Tibial artery (tissue), 4 donors: ENCODE data around the gene FPR1.
A peak's percentile ranks its signal among the peaks of the same experiment; 100 is the strongest.

Experiments
- DNase-seq, 2 donors: peaks; one replicate each; pipeline ENCODE4 v3.0.0-alpha.2; 2019
- H3K27ac ChIP-seq, 2 donors: fragments of 200-600 bp; sonication (generic) in 1 of 2; 1 replicate in 1 of 2; 2 replicates in 1 of 2; pipeline ENCODE4 v1.5.1; 2018 to 2019; ENCODE audit warnings: mild to moderate bottlenecking in 1 of 2
- H3K27me3 ChIP-seq, 2 donors: fragments of 200-600 bp; sonication (generic) in 1 of 2; one replicate each; pipeline versions ENCODE4 v1.5.1 to v1.6.0; 2016 to 2019
- H3K36me3 ChIP-seq, 3 donors: fragments of 200-600 bp; sonication (generic) in 2 of 3; one replicate each; pipeline ENCODE4 v1.5.1; 2016 to 2019; ENCODE audit warnings: mild to moderate bottlenecking in 2 of 3
- H3K4me1 ChIP-seq, 4 donors: fragments of 200-600 bp; sonication (generic) in 2 of 4; 1 replicate in 3 of 4; 2 replicates in 1 of 4; pipeline ENCODE4 v1.5.1; 2016 to 2019
- H3K4me3 ChIP-seq, 2 donors: fragments of 200-600 bp; sonication (generic) in 1 of 2; 1 replicate in 1 of 2; 2 replicates in 1 of 2; pipeline ENCODE4 v1.5.1; 2018 to 2019; ENCODE audit warnings: mild to moderate bottlenecking in 2 of 2
- H3K9me3 ChIP-seq, 3 donors: fragments of 200-600 bp; sonication (generic) in 1 of 3; one replicate each; pipeline ENCODE4 v1.5.1; 2016 to 2019
- CTCF ChIP-seq, 2 experiments: fragments of 200-600 bp in 1 of 2; fragments of 450-650 bp in 1 of 2; IDR thresholded peaks; one replicate each; pipeline ENCODE4 v1.5.1; 2017 to 2019; ENCODE audit warnings: antibody characterized with exemption in 2 of 2, mild to moderate bottlenecking in 1 of 2, moderate library complexity in 1 of 2
- intact Hi-C: fragments of 100-400 bp; cut with DNase I; formaldehyde crosslinking; loops from one replicate; pipeline ENCODE4 v1.15.0; 2023; ENCODE audit warnings: low total_unique reads

The FPR1 gene

GRCh38 chr19:51724543-51724942 is 27.1 kb downstream of the FPR1 start:
- intact Hi-C loops = no loop called here
- Histone ChIP-seq H3K4me3 (no peak overlapping the region), H3K4me1 (peaks cover 0 to 4% (median 3%) of the 10 kb centered on the region in 4 donors), H3K36me3 (no peaks in the 10 kb centered on the region), H3K27me3 (peaks cover 0 to 92% of the 10 kb centered on the region in 2 donors), H3K9me3 (no peaks in the 10 kb centered on the region), H3K27ac (no peak overlapping the region)
- no peak for TF ChIP-seq CTCF (IDR thresholded peaks at IDR 0.05)
- DNase-seq = peak in 1 of 2 donors; percentile 38

- Histone ChIP-seq H3K27me3 (peaks cover 0 to 92% of the 10 kb centered on the region in 2 donors), H3K4me3 (no peak overlapping the region), H3K9me3 (no peaks in the 10 kb centered on the region), H3K36me3 (no peaks in the 10 kb centered on the region), H3K27ac (no peak overlapping the region), H3K4me1 (peaks cover 0 to 10% (median 8%) of the 10 kb centered on the region in 4 donors)
- intact Hi-C loops = no loop called here
- no peak for DNase-seq
- no peak for TF ChIP-seq CTCF (IDR thresholded peaks at IDR 0.05)
Observed at GRCh38 chr19:51722492-51722891, 29.2 kb downstream of the FPR1 start.

GRCh38 chr19:51721905-51722304 is 29.8 kb downstream of the FPR1 start:
- Histone ChIP-seq H3K27me3 (peaks cover 0 to 92% of the 10 kb centered on the region in 2 donors), H3K4me3 (no peak overlapping the region), H3K4me1 (peaks cover 0 to 10% (median 8%) of the 10 kb centered on the region in 4 donors), H3K9me3 (no peaks in the 10 kb centered on the region), H3K27ac (no peak overlapping the region), H3K36me3 (no peaks in the 10 kb centered on the region)
- DNase-seq = no peak
- TF ChIP-seq CTCF (IDR thresholded peaks at IDR 0.05) = no peak
- intact Hi-C loops = no loop called here

- H3K27ac ChIP-seq = no peak overlapping the region
- H3K4me1 ChIP-seq = peaks cover 0 to 10% (median 8%) of the 10 kb centered on the region in 4 donors
- peak overlapping the region in 1 of 2 donors; percentile 29 for H3K4me3 ChIP-seq
- intact Hi-C loops = no loop called here
- no peaks in the 10 kb centered on the region for H3K36me3 ChIP-seq
- peaks cover 0 to 81% of the 10 kb centered on the region in 2 donors for H3K27me3 ChIP-seq
- no peak for DNase-seq
- no peak for TF ChIP-seq CTCF (IDR thresholded peaks at IDR 0.05)
- no peaks in the 10 kb centered on the region for H3K9me3 ChIP-seq
Observed at GRCh38 chr19:51719251-51719988, 32.3 kb downstream of the FPR1 start.

- Histone ChIP-seq H3K27ac (no peak overlapping the region), H3K4me1 (peaks cover 0 to 10% (median 8%) of the 10 kb centered on the region in 4 donors), H3K9me3 (no peaks in the 10 kb centered on the region), H3K27me3 (peaks cover 0 to 71% of the 10 kb centered on the region in 2 donors), H3K36me3 (no peaks in the 10 kb centered on the region), H3K4me3 (no peak overlapping the region)
- TF ChIP-seq CTCF (IDR thresholded peaks at IDR 0.05) = no peak
- intact Hi-C loops = no loop called here
- no peak for DNase-seq
Observed at GRCh38 chr19:51716925-51717324, 34.8 kb downstream of the FPR1 start.
